HG02938 (cell line): Measurements from ENCODE around the gene MTNR1B.

Experiments used
- ATAC-seq: cut with Tn5 transposase; IDR thresholded peaks from one replicate; pipeline ENCODE4 v1.9.1; 2021; ENCODE audit warnings: mild to moderate bottlenecking, moderate library complexity; ENCODE audit not compliant: unreplicated experiment

Gene MTNR1B

DNA sequence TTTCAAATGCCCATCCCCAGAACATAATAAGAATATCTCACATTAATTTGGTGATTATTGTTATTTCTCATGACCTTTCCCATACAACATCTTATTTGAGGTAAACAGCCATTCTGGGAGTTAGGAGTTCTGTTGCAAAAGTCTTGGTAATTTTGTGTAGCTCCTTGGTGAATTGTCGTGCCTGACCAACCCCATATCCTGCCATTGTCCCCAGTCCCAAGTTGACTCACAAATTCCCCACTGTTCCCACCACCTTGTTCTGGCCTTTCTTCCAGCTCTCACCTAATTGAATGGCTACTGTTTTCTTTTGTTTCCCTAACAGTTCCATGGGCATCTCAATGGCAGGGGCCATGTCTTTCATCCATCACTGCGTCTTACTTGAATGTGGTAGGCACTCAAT lies 8.0 kb downstream of the MTNR1B start:
- ATAC-seq, result no peak

DNA sequence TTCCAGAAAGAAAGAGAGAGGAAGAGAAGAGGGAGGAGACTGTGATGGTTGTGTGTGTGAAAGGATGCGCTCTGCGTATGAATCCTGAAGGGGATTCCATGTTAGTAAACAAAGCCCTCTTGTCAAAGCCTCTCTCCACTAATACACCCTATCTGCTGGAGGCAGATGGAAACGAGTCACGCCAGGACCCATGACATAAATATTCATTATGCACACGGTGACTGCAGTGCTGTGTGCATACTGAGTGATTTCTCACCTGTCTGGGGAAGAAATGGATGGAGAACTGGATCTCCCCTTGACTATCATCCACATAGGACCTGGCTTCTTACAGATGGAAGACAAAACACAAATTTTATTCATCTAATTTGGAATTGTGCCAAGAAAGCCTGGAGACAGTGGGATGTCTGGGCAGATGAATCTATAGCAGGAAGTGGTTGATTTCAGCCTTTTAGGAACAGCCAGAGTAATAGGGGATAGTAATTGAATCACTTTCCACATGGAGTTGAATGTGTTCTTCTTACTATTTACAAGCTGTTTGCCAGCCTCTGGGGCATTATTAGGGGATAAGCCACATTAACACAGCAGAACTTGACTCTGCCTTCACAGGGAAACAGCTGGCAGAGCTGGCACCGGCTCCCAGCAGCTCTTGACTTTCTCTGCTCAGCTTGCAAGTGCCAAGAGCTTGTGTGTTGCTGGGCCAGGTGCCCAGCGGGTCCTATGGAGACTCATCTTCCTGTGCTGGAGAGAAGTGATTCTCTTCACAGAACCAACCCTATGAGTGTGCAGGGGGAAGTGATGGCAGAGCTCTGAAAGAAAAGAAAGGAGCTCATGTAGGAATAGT lies 9.0 kb downstream of the MTNR1B start:
- no peak for ATAC-seq

DNA sequence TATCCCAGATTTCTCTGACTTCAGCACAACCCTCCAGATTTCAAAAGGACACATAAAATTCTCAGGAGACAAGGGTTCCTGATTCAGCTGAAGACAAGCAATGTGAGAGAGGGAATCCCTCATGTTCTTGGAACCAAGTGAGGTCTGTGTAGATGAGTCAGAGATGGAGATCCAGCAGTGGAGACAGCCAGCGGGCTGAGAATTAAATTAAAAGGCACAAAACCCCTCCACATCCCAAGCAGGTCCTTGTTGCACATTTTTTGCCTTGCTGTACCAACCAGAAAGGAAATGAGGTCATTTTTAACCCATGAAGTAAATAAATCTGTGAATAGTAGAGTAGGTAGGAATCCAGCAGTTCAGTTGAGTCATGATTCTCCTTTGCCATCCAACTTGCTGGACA lies 9.7 kb downstream of the MTNR1B start:
- no peak for ATAC-seq

DNA sequence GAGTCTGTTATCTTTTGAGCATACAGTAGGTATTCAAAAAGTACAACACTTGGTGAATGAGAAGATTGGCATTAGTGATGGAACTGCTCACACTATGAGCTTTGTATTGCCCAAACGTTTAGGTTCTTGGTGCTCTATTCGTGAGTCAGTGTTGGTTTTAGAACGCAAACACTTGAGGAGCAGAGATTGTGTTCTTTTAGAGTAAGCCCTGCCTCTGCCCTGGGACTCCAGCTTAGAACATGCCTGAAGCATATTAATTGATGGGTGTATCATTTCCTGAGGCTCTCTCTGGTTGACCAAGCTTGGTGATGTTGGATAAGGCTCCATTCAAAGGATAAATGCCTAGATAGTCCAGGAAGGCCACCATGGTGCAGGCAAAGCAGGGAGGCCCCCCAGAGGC lies 10.9 kb downstream of the MTNR1B start:
- no peak for ATAC-seq

DNA sequence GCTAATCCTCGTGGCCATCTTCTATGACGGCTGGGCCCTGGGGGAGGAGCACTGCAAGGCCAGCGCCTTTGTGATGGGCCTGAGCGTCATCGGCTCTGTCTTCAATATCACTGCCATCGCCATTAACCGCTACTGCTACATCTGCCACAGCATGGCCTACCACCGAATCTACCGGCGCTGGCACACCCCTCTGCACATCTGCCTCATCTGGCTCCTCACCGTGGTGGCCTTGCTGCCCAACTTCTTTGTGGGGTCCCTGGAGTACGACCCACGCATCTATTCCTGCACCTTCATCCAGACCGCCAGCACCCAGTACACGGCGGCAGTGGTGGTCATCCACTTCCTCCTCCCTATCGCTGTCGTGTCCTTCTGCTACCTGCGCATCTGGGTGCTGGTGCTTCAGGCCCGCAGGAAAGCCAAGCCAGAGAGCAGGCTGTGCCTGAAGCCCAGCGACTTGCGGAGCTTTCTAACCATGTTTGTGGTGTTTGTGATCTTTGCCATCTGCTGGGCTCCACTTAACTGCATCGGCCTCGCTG lies 12.1 kb downstream of the MTNR1B start:
- no peak for ATAC-seq

DNA sequence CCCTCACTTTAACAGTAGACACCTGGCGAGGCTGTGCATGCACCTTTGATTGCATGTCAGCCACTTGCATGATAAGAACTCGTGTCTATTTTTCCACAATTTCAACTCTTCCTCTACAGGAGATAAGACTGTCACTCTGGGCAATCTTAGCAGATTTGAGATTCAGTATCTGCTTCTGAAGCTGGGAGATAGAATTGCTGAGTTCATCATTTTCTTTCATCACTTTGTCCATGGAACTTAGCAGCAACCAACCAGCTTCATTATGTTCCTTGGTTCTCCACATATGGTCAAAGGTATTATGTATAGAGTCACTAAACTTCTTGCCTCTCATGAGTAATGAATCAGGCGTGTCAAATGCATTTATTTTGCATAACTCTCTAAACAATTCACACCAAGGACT lies 17.1 kb downstream of the MTNR1B start:
- no peak for ATAC-seq

DNA sequence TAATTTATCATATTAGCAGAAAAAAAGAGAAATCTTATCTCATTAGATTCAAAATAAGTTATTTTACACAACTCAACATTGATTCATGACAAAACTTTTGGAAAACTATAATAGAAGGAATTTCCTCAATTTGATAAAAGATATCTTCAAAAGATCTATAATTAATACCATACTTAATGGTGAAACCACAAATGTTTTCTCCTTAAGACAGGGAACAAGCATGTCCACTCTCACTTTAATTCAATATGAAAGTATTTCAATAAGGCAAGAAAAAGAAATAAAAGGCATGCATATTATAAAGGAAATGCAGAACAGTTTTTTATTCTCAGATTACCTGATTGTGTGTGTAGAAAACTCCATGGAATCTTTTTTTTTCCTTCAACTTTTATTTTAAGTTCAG lies 23.6 kb downstream of the MTNR1B start:
- no peak for ATAC-seq

DNA sequence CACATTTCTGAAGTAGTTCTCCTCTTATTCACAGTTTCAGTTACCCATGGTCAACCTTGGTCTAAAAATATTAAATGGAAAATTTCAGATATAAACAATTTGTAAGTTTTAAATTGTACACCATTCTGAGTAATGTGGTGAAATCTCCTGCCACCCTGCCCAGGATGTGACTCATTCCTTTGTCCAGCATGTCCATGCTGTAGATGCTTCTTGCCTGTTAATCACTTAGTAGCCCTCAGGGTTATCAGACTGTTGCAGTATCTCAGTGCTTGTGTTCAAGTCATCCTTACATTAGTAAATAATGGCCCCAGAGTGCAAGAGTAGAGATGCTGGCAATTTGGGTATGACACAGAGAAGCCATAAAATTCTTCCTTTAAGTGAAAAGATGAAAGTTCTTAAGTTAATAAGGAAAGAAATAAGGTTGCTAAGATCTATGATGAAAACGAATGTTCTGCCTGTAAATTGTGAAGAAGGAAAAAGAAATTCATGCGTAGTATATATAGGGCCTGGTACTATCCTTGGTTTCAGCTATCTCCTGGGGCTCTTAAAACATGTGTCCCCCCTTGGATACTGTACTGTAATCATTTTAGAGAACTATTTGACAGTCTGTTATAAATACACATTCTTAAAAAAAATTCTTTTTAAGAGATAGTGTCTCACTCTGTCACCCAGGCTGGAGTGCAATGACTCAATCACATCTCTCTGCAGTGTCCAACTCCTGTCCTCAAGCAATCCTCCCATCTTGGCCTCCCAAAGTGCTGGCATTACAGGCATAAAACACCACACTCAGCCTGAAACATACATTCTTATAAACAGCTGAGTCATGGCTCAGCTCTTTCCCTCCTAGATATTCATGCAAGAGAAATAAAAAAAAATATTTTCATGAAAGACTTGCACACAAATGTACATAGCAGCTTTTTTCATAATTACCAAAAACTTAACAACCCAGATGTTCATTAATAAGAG lies 31.3 kb downstream of the MTNR1B start:
- no peak for ATAC-seq

DNA sequence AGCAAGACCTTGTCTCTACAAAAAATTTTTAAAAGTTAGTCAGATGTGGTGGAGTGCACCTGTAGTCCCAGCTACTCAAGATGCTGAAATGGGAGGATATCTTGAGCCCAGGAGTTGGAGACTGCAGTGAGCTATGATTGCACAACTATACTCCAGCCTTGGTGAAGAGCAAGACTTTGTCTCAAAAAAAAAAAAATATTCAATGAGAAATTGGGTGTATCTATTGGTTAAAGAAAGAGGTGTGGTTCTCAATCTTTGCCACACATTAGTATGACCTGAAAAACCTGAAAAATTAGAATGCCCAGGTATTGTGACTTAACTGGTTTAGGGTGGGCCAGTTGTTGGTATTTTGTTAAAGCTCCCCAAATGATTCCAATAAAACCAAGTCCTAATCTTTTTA lies 32.4 kb downstream of the MTNR1B start:
- no peak for ATAC-seq

DNA sequence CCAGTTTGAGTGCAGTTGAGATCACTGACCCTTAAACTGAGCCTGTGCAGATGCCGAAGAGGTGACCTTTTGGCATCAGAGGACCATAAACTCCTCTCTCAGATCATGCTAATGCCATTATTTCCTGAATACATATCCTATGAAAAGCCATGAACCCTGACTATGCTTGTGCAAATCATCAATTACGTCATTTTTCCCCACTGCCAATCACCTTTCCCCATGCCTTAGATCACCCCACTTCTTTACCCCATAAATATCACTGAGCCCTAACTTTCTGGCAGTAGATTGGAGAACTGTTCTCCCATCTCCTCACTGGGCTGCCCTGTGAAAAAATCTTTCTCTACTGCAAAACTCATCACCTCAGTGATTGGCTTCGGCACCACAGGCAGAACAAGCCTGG lies 32.9 kb downstream of the MTNR1B start:
- no peak for ATAC-seq

DNA sequence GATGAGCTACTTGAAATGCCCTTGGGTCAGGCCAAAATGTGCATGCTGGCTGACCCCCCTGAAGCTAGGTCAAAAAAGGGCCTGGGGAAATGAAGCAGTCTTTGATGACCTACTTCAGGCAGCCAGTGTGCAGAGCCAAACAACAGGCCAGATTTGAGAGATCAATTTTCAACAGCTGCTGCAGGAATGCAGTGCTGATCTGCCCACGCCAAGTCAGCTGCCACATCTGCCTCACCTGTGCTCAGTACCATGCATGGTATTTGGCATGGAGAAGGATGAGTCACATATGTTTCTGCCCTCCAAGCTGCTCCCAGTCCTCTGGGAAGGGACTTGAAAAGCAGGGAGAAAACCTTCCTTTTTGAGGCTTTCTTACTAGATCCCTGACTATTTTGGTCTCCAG lies 35.8 kb downstream of the MTNR1B start:
- ATAC-seq, result no peak

DNA sequence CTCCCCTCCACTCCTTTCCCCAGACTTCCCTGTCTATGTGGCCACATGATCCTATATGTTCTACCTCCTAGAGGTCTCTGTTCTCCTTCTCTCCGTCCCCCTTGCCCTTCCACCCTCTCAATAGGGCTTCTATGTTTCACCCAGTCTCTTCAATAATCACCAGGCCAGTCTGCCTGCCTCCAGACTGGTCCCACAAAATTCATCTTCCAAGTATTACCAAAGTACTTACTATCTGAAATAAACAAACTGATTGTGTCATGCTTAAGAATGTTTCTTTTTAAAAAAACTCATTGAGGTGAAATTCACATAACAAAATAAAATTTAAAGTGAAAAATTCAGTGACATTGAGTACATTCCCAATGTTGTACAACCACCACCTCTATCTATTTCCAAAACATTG lies 44.2 kb downstream of the MTNR1B start:
- no peak for ATAC-seq

DNA sequence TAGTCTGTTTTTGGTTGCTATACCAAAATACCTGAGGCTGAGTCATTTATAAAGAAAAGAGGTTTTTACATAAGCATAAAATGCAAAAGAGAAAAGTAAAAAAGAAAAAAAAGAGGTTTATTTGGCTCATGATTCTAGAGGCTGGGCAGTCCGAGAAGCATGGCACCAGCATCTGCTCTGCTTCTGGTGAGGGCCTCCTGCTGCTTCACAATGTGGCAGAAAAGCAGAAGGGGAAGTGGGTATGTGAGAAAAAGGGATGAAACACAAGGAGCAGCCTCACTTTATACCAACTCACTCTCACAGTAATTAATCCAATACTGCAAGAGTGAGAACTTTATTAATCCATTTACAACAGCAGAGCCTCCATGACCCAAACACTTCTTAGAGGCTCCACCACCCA lies 47.1 kb downstream of the MTNR1B start:
- no peak for ATAC-seq

DNA sequence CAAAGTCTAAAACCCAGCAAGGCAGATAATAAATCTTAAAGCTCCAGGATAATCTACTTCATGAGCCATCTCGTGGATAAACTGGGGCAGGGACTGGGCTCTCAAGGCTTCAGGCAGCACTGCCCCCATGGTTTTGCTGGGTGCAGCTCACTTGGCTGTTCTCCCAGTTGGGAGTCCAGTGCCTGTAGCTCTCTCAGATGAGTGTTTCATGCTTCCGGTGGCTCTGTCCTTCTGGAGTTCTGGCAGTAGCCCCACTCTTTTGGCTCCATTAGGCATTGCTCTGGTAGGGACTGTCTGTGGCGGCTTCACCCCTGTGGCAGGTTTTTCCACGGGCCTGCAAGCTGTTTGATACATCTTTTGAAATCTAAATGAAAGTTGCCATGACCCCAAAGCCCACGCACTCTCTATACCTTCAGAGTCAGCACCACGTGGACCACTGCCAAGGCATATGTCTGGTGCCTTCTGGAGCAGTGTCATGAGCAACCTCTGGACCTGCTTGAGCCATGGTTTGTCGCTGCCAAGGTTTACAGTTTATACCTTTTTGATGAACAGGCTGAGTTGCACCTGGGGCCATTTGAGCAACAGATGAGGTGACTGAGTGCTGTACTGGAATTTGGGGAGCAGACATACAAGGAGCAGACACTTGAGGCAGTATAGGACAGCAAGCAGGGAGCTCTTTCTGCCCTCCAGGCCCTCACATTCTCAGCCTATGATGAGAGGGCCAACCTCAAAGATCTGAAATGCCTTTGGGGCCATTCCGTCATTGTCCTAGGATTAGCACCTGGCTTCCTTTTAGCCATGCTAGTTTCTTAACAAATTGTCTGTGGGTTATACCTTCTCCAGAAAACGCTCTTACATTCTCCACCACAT lies 48.6 kb downstream of the MTNR1B start:
- no peak for ATAC-seq

DNA sequence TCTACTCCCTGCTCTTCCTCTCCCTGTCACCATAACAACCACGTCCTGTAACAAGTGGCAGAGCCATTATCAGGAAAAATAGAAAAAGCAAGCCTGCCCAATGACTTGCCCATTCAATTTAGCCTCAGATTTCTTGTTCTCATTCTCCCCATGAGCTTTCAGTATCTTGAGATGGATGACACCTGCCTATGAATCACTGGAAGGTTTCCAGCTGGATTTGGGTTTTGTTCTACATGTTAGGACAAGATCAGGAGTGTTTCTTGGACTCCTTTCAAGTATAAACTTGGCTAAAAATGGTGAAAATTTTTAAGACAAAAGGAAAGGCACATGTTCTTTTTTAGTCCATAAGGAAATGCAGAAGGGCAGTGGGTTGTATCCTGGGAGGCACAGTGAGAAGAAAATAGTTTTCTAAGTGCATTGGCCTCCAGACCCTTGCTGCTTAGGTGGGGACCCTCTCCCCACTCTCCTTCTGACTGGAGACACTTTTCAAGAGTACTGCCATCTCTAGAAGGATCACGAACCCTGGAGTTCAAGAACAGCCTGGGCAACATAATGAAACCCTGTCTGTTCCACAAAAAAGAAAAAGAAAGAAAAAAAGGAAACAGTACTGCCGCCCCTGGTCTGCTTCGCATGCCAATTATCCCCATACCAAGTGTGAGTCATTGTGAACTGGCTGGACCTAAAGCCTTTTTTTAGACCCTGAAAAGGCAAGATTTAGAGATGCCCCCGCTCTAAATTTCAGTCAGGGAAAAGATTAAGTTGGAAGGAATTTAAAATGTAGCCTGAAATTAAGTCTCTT lies 51.0 kb downstream of the MTNR1B start:
- ATAC-seq, result no peak

DNA sequence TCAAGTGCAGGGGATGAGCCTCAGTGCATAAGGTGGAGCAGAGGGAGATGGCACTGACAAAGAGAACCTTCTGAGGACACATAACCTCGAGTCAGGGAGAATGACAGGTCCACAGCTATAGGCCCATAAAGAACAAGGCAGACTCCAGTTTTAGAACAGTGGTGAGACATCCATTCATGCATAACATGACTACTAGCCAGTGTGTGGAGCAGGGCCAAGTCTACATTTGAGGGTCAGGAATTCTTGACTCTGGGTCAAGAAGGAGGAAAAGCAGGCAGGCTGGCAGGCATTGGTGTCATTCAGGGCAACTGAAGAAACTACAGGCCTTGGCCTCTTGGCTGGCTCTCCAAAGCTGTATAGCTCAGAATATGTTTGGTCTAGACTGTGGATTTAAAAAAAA lies 54.9 kb downstream of the MTNR1B start:
- ATAC-seq, result no peak

DNA sequence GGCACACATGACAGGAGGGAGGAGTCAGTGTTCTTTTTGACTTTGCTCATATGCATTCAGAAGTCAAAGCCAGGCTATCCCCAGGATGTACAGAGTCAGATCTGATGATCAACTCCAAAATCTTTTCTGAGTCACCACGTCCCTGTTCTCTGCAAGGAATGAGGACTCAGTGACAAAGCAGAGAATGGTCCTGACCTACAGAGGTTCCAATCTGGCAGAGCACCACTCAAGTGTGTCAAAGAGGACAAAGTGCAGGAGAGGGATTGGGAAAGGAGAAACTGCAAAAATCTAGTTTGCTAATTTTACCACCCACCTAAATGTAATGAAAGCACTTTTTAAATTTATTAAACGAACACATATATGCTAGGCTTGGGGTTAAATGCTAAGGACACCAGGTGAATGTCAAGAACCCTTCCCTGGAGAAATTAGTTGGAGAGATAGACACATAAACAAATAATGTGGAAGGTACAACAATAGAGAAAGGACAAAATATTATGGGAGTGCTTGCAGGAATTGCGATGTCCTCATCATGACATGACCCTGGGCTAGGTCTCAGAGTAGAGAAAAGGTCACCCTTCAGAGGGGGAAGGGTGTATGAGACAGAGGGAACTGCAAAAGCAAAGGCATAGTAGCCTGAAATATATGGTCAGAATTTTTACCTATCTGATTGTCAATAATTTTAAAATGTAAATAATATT lies 56.3 kb downstream of the MTNR1B start:
- ATAC-seq, result no peak

DNA sequence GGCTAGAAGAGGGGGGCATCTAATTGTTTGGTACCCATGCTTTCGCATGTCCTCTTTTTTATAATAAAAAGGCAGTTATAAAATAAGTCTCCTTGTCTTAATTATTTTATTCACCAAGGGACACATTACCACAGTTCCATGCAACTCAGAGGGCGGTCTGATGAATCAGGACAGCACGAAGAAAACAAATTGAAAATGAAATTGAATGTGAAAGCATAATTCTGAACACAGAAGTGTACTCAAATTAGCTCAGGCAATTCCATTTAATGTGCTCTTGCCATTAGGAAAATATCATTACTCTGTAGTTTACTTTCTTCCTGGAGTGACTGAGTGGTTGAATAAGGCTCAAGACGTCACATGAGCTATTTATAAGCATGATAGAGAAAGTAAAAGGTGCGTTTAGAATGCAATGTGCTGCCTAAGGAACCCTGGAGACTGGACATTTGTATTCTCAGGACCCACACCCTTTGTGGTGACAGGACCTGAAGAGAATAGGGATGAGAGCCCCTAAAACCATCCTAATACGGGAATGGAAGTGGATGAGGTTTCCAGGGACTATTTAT lies 59.6 kb downstream of the MTNR1B start:
- ATAC-seq, result no peak

DNA sequence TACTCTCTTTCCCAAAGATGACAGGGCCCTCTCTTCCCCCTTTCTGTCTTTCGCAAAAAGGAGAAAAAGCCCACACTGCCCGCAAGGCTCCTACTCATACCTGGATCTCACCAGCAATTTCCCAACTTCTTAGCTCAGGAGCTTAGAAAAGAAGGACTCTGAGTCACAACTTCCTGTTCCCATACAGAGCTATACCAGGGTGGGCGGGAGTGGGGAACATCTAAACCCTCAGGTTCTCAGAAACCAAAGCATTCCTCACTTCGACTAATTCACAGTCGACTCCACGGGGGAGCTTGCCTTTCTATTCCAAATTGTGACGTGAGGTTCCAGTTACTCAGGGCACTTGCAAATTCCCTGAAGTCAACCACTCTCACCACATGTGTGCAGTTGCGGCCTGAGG lies 61.9 kb downstream of the MTNR1B start:
- no peak for ATAC-seq
